Activated naive CD8-positive, alpha-beta T cell treated with anti-CD3 and anti-CD28 coated beads, Interleukin-2, amount 10 ng/mL, durations not matched to agents 7 days and 5 days (primary cell): Measurements from ENCODE around the gene FOXJ3. TPM values are rescaled to one million over a fixed set of nuclear protein-coding genes. Genes with fewer than 3 reads are reported as not detected.

Source experiments
- ATAC-seq: fragments of 150-1000 bp; cut with Tn5 transposase; one replicate; pipeline ENCODE4 v1.10.0; 2021; ENCODE audit warnings: low read depth, moderate library complexity
- POLR2A ChIA-PET: fragments of 350-600 bp; sonication (Branson Sonifier 250); formaldehyde crosslinking; loops from one replicate; lab custom pipeline; 2021; ENCODE audit warnings: antibody characterized with exemption; lab: Charles Lee
- DNase-seq: peaks from one replicate; pipeline ENCODE4 v3.0.0; 2021
- H3K27ac Mint-ChIP-seq: one replicate; pipeline ENCODE4 v1.8.0; 2022; ENCODE audit warnings: mild to moderate bottlenecking, mixed read lengths
- H3K27me3 Mint-ChIP-seq: one replicate; pipeline ENCODE4 v1.8.0; 2022; ENCODE audit warnings: mild to moderate bottlenecking, moderate library complexity, mixed read lengths
- H3K36me3 Mint-ChIP-seq: one replicate; pipeline ENCODE4 v1.8.0; 2021; ENCODE audit warnings: mild to moderate bottlenecking, mixed read lengths
- H3K4me1 Mint-ChIP-seq: one replicate; pipeline ENCODE4 v1.8.0; 2021; ENCODE audit warnings: mixed read lengths
- H3K4me3 Mint-ChIP-seq: one replicate; pipeline ENCODE4 v1.8.0; 2022; ENCODE audit warnings: mild to moderate bottlenecking, moderate library complexity, mixed read lengths
- H3K9me3 Mint-ChIP-seq: one replicate; pipeline ENCODE4 v1.8.0; 2021; ENCODE audit warnings: mixed read lengths
- total RNA-seq, 2 experiments: library from RNA; stranded (reverse); gene quantifications; one replicate each; pipeline ENCODE4 v1.2.3, GENCODE V29; 2021

Gene FOXJ3
- total RNA-seq, 2 experiments from 2014 or later, result 59.1 to 61.1 TPM

DNA sequence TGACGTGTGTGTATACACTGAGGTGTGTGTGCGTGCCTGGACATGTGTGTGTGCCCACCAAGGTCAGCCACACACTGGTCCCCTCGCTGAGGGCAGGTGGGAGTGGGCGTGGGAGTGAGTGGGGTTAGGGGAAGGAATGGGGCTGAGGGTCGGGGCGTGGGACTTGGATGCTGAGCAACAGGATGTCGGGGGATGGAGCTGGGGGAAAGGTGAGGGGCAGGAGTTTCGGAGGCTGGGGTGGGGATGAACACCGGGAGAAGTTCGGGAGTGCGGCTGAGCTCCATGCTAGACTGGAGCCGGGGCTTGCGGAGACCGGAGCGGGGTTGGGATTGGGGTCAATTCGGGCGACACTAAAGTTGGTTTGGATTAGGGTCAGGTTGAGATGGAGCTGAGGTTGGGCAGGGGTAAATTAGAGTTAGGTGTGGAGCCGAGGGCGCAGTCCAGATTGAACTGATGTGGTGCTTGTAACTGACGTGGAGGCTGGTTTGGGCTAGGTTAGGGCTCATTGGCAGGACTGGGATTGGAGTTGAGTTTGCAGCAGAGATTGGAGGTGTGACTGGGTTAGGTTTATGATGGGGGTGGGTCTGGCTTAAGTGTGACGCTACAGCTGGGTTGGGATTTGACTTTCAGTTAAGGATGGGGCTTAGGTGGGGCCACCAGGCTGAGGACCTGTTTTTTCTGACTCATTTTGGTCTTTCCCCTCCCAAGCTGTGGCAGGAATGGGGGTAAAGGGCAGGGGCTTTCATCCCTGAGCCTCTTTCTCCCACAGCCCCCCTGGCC lies 167.2 kb downstream of the FOXJ3 start:
- Mint-ChIP-seq H3K36me3 (no peaks in the 10 kb centered on the region), H3K27me3 (no peaks in the 10 kb centered on the region), H3K9me3 (peaks cover 2% of the 10 kb centered on the region), H3K4me3 (no peak overlapping the region), H3K27ac (peak overlapping the region; percentile 18), H3K4me1 (no peaks in the 10 kb centered on the region)
- DNase-seq, result no peak
- ATAC-seq, result no peak
- POLR2A ChIA-PET, result no interaction called here

DNA sequence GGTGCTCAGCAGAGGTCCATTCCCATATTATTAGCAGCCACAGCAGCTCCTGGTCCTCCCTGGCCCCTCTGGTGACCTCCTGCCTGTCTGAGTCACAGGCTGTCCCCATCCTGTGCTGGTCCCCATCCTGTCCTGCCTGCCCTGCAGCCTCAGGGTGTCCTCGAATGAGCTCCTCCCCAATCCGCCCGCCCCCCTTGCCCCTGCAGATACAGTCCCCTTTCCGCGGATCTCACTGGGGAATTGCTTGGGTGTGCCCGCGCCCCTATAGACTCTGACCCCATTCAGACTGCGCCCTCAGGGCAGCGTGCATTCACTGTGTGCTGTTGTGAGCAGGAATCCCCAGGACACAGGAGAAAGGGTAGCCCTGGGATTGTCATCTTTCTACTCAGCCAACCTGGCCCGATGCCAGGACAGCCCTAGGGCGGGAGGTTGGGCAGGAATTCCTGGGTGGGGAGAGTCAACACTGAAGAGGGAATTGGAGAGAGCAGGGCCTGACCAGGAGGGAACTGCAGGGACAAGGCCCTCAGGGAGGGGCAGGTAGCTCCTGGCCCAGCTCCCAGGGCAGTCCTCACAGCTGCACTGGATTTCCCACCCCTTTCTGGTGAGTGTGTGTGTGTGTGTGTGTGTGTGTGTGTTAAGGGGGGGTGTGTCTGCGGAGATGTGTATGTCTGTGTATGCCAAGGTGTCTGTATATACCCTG lies 169.4 kb downstream of the FOXJ3 start:
- Mint-ChIP-seq H3K9me3 (peaks cover 15% of the 10 kb centered on the region), H3K36me3 (no peaks in the 10 kb centered on the region), H3K27ac (no peak overlapping the region), H3K27me3 (peaks cover 2% of the 10 kb centered on the region), H3K4me1 (peaks cover 5% of the 10 kb centered on the region), H3K4me3 (no peak overlapping the region)
- DNase-seq, result no peak
- no peak for ATAC-seq
- POLR2A ChIA-PET, result no interaction called here

DNA sequence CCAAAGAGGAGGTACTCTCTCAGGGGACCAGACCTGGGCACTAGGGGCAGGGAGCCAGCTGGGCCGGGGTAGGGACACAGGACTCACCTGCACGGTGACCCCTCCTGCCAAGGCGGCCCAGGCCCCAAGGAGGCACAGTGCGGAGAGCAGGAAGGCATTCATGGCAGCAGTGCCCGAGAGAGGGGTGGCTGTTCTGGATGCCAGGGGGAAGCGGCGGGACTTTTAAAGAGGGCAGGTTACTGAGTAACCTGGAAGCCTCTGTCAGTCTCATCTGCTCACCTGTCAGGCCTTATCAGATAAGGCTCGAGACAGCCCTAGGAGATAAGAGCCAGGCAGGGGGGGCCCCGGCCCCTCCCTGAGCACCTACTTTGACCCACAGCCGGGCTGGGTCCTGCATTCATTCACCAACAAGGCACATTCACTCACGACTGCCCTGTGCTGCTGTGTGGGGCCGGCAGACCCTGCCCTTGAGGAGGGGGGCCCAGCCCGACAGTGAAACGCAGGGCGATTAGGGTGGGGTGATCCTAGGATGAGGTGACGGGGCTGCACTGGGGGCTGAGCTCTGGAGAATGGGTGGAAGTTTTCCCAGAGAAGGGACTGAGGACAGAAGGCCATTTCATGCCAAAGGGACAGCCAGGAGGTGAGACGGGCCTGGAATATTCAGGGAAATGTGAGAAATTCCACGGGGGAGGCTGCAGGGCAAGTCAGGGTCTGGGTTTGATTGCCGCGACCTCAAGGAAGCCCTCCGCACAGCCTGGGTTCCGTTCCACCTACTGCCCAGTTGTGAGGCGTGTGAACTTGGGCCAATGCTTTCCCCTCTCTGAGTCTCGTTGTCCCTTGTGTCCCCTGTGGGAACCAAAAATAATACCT lies 170.2 kb downstream of the FOXJ3 start, which contains the start of gene GUCA2A:
Gene GUCA2A (minus strand): TSS at position 195 of the 870 bp plus-strand sequence. CDS start 33 bp downstream, at position 162.
- no peak within 1 kb of the TSS for H3K27ac Mint-ChIP-seq
- ATAC-seq, result no peak
- POLR2A ChIA-PET, result no interaction called here

DNA sequence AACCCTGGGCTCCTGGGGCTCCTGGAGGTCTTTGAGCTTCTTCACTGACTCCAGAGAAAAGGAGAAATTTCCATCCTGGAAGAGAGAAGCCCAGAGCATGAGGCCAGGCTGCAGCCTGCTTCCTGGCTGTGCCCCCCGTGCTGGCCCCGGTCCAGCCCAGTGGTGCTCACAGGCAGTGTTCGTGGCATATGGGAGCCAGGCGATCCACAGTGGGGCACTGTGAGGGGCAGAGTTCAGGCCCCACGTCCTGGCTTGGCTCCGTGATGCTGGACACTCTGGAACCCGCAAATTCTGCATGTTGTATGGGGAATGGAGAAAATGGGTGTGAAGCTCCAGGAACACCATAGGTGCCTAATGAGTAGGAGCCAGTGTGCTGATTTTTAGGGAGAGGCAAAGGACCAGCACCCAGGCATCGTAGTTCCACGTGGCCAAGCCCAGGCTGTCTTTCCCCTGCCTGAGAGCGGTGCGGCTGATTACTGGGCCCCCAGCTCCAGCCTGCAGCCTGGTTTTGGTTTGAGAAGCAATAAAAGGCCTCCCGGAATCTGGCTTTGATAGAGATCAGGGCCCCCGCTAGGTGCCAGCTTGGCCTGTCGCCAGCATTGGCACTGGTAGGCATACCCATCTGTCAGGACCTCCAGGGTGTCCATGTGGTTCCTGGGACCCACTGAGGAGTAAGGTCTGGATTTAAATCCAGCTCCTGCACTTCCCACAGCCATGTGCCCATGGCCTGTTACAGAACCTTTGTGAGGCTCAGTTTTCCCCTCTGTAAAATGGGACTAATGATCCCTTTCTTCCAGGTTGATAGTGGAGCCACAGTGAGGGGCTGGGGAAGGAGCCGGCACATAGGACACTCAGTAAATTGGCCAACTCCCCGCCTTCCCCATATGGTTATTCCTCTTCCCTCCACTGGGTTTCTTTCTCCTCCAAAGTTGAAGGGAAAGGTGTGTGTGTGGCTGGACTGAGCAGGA lies 171.2 kb downstream of the FOXJ3 start:
- Mint-ChIP-seq H3K36me3 (no peaks in the 10 kb centered on the region), H3K9me3 (peaks cover 18% of the 10 kb centered on the region), H3K4me1 (peaks cover 5% of the 10 kb centered on the region), H3K4me3 (no peak overlapping the region), H3K27ac (no peak overlapping the region), H3K27me3 (peaks cover 8% of the 10 kb centered on the region)
- ATAC-seq (no peak), DNase-seq (no peak)
- POLR2A ChIA-PET, result interaction anchor here (0.6 kb wide), 1 partner anchor 558 kb away, joined by 3 read pairs; no protein-coding TSS in a partner anchor

More for the DNA sequence above, 170.2 kb downstream of the FOXJ3 start, which contains the start of gene GUCA2A:
- Mint-ChIP-seq H3K27me3 (peaks cover 4% of the 10 kb centered on the region), H3K9me3 (peaks cover 18% of the 10 kb centered on the region), H3K36me3 (no peaks in the 10 kb centered on the region), H3K4me1 (peaks cover 5% of the 10 kb centered on the region), H3K4me3 (no peak within 1 kb of the TSS)
- DNase-seq, result no peak

DNA sequence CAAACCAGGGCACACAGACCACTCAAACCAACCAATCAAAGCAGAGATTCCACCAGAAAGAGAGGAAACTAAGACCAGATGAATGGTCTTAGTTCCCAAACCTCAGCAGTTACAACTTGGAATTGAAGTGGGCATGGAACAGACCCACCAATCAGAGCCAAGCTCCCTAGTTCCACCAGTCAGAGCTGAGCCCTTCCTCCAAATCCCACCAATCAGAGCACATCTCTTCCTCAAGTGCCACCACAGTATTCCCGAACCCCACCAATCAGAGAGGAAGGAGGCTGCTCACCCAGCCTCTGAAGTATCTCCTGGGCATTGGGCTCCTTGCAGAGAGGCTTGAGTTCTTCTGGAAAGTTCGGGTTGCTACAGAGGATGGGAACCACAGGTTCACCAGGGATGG lies 171.9 kb downstream of the FOXJ3 start:
- Mint-ChIP-seq H3K27ac (no peak overlapping the region), H3K36me3 (no peaks in the 10 kb centered on the region), H3K27me3 (peaks cover 8% of the 10 kb centered on the region), H3K4me3 (no peak overlapping the region), H3K9me3 (peaks cover 18% of the 10 kb centered on the region), H3K4me1 (peaks cover 5% of the 10 kb centered on the region)
- ATAC-seq (no peak), DNase-seq (no peak)
- POLR2A ChIA-PET, result interaction anchor here (0.6 kb wide), 1 partner anchor 558 kb away, joined by 3 read pairs; no protein-coding TSS in a partner anchor

DNA sequence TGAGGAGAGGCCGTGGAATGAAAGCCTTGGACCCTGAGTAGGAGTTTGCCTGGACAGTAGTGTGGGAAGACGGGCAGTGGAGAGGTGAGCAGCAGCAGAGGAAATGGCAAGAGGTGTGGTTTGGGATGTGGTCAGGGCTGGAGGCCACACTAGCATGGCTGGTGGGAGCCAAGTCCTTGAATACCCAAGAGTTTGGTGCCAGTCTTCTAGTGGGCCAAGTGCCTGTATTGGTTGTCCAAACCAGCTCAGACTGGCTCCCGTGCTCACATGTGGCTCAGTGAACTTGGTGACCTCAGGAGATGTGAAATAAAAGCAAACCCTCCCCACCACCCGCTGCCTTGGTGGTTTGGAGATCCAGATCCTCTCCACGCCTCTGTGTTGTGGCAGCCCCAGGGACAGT lies 172.9 kb downstream of the FOXJ3 start:
- POLR2A ChIA-PET, result no interaction called here
- Mint-ChIP-seq H3K36me3 (no peaks in the 10 kb centered on the region), H3K9me3 (peaks cover 18% of the 10 kb centered on the region), H3K27ac (no peak overlapping the region), H3K4me1 (peaks cover 11% of the 10 kb centered on the region), H3K4me3 (no peak overlapping the region), H3K27me3 (peaks cover 8% of the 10 kb centered on the region)
- ATAC-seq (no peak), DNase-seq (no peak)

DNA sequence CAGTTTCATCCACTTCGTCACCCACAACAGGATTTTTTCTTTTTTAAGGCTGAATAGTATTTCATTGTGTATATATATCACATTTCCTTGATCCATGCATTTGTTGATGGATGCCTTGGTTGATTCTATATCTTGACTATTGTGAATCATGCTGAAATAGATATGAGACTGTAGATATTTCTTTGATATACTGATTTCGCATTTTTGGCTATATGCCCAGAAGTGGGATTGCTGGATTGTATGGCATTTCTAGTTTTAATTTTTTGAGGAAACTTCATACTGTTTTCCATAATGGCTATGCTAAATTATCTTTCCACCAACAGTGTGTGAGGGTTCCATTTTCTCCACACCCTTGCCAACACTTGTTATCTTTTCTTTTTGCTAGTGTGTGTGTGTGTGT lies 176.8 kb downstream of the FOXJ3 start:
- POLR2A ChIA-PET, result no interaction called here
- H3K4me1 Mint-ChIP-seq, result peaks cover 11% of the 10 kb centered on the region
- peak overlapping the region; percentile 4 for H3K4me3 Mint-ChIP-seq
- ATAC-seq, result no peak
- H3K36me3 Mint-ChIP-seq, result no peaks in the 10 kb centered on the region
- H3K27me3 Mint-ChIP-seq, result peaks cover 8% of the 10 kb centered on the region
- H3K9me3 Mint-ChIP-seq, result peaks cover 15% of the 10 kb centered on the region
- H3K27ac Mint-ChIP-seq, result no peak overlapping the region
- no peak for DNase-seq

DNA sequence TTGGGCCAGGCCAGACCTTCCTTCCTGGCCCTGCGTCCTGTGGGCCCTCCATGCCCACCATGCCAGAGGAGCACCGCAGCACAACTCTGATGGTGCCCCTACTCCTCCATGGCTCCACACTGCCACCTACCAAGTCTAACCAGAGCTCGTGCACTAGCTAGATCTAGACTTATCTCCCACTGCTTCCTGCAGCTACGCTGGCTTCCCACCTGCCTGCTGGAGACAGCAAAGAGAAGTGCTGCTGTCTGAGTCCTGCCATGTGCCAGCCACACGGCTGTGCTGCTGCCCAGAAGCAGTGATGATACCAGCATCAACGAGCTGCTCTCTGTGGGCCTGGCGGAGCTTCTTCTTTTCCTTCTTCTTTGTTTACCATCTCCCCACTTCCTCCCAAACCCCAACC lies 177.4 kb downstream of the FOXJ3 start:
- H3K4me1 Mint-ChIP-seq, result peaks cover 11% of the 10 kb centered on the region
- H3K27ac Mint-ChIP-seq, result peak overlapping the region; percentile 69
- H3K9me3 Mint-ChIP-seq, result peaks cover 15% of the 10 kb centered on the region
- POLR2A ChIA-PET, result no interaction called here
- no peaks in the 10 kb centered on the region for H3K36me3 Mint-ChIP-seq
- ATAC-seq (peak; percentile 75), DNase-seq (no peak)
- peak overlapping the region; percentile 4 for H3K4me3 Mint-ChIP-seq
- H3K27me3 Mint-ChIP-seq, result peaks cover 8% of the 10 kb centered on the region

DNA sequence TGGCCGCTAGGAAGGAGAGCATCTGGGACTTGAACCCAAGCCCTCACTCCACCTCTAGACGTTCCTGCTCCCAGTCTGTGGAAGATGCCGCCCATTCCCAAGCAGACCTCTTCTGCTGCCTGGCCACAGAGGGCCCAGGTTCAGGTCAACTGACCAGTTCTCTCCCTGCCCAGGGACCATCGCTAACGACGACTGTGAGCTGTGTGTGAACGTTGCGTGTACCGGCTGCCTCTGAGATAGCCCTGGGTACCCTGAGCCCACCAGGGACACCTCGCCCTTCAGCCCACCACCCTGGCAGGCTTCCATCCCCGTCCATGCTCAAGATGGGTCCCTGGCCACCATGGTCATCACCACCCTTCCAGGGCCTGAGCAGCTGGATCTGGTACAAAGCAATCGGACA lies 179.7 kb downstream of the FOXJ3 start:
- DNase-seq, result no peak
- Mint-ChIP-seq H3K4me1 (peaks cover 6% of the 10 kb centered on the region), H3K4me3 (no peak overlapping the region), H3K36me3 (no peaks in the 10 kb centered on the region), H3K9me3 (no peaks in the 10 kb centered on the region), H3K27ac (no peak overlapping the region), H3K27me3 (peaks cover 5% of the 10 kb centered on the region)
- ATAC-seq, result no peak
- POLR2A ChIA-PET, result no interaction called here

DNA sequence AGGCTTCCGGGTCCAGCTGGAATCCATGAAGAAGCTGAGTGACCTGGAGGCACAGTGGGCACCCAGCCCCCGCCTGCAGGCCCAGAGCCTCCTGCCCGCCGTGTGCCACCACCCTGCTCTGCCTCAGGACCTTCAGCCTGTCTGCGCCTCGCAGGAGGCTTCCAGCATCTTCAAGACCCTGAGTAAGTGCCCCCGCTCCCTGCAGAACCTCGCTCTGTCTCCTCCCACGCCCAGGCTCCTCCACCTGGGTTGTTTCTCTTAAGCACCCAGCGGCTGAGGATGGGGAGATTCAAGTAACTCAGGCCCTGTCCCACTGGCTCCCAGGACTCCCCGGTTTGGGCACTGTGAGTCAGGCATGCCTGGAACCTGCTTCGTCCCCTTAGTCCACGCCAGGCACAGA lies 180.3 kb downstream of the FOXJ3 start:
- peaks cover 6% of the 10 kb centered on the region for H3K4me1 Mint-ChIP-seq
- H3K36me3 Mint-ChIP-seq, result no peaks in the 10 kb centered on the region
- peaks cover 3% of the 10 kb centered on the region for H3K27me3 Mint-ChIP-seq
- no peaks in the 10 kb centered on the region for H3K9me3 Mint-ChIP-seq
- ATAC-seq (no peak), DNase-seq (no peak)
- no peak overlapping the region for H3K27ac Mint-ChIP-seq
- POLR2A ChIA-PET, result no interaction called here
- no peak overlapping the region for H3K4me3 Mint-ChIP-seq

DNA sequence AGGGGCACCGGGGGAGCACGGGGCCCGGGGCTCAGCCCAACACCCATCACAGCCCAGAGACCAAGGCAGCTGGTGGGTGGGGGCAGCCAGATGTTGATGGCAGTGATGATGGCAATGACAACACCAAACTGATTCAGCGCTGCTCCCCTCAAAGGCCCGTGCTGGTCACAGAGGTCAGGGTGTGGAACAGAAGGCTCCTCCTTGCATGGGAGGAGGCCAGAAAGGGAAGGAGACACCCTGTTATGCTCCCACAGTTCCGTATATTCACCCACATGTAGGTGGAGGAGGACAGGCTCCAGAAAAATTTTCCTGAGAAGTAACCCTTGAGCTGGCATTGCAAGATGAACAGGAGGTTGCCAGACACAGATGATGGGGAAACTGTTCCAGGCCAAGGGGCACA lies 181.4 kb downstream of the FOXJ3 start:
- POLR2A ChIA-PET, result no interaction called here
- no peaks in the 10 kb centered on the region for H3K36me3 Mint-ChIP-seq
- no peak overlapping the region for H3K27ac Mint-ChIP-seq
- H3K9me3 Mint-ChIP-seq, result no peaks in the 10 kb centered on the region
- no peak for DNase-seq
- H3K4me3 Mint-ChIP-seq, result no peak overlapping the region
- H3K27me3 Mint-ChIP-seq, result no peaks in the 10 kb centered on the region
- ATAC-seq, result no peak
- H3K4me1 Mint-ChIP-seq, result peaks cover 6% of the 10 kb centered on the region

DNA sequence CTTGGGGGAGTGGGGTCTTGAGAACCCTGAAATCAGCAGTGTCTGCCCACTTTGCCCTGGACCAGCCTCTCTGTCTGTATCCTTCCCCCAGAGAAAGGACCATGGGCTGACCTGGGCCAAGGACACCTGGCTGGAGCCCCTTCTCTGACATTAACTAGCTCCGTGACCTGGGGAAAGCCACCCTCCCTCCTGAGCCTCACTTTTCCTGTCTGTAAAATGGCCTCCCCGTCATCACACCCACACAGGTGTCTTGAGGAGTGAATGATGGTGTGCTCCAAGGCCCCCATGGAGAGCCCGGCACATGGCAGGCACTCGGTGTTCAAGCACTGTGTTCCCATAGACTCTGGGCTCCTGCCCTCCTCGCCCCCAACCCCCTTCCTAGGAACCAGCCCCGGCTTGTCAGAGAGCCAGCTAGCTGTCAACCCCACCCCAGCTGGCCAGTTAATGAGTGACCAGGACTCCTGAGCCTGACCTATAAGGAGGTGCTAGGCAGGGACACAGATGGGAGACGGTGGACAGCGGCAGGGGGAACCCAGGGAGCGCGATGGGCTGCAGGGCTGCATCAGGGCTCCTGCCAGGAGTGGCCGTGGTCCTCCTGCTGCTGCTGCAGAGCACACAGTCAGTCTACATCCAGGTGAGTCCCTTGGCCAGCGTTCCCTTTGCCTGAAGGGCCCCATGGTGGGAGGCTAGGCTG lies 182.0 kb downstream of the FOXJ3 start, which contains the start of gene GUCA2B:
Gene GUCA2B (plus strand): TSS at position 504 of the 694 bp plus-strand sequence. CDS start 41 bp downstream, at position 545.
- POLR2A ChIA-PET, result no interaction called here
- H3K36me3 Mint-ChIP-seq, result no peaks in the 10 kb centered on the region
- H3K27ac Mint-ChIP-seq, result no peak within 1 kb of the TSS
- no peak within 1 kb of the TSS for H3K4me3 Mint-ChIP-seq
- DNase-seq (no peak), ATAC-seq (no peak)
- H3K9me3 Mint-ChIP-seq, result no peaks in the 10 kb centered on the region
- peaks cover 6% of the 10 kb centered on the region for H3K4me1 Mint-ChIP-seq
- no peaks in the 10 kb centered on the region for H3K27me3 Mint-ChIP-seq
